Dendritic cell treated with granulocyte-macrophage colony-stimulating factor and Interleukin-4, amounts not matched to agents 40 ng/mL and 50 ng/mL, for 4 days (primary cell): ENCODE results near the gene TMEM178A.

ENCODE experiments used
- H3K27ac Mint-ChIP-seq: one replicate; pipeline ENCODE4 v1.8.0; 2022; ENCODE audit warnings: mild to moderate bottlenecking, mixed read lengths
- H3K27me3 Mint-ChIP-seq: one replicate; pipeline ENCODE4 v1.8.0; 2022; ENCODE audit warnings: mild to moderate bottlenecking, mixed read lengths
- H3K36me3 Mint-ChIP-seq: one replicate; pipeline ENCODE4 v1.8.0; 2022; ENCODE audit warnings: low read depth, mixed read lengths
- H3K4me1 Mint-ChIP-seq: one replicate; pipeline ENCODE4 v1.8.0; 2022; ENCODE audit warnings: low read depth, mixed read lengths
- H3K4me3 Mint-ChIP-seq: one replicate; pipeline ENCODE4 v1.8.0; 2022; ENCODE audit warnings: mild to moderate bottlenecking, moderate library complexity, mixed read lengths
- H3K9me3 Mint-ChIP-seq: one replicate; pipeline ENCODE4 v1.8.0; 2022; ENCODE audit warnings: mixed read lengths
- intact Hi-C: fragments of 100-400 bp; cut with micrococcal nuclease; formaldehyde crosslinking; loops from one replicate; pipeline ENCODE4 v1.15.0; 2022

The TMEM178A gene

GRCh38 chr2:39659765-39660611 is 5.7 kb upstream of the TMEM178A start:
- H3K4me3 Mint-ChIP-seq, result no peak overlapping the region
- H3K27me3 Mint-ChIP-seq, result peaks cover 22% of the 10 kb centered on the region
- intact Hi-C loops, result no loop called here
- H3K9me3 Mint-ChIP-seq, result no peaks in the 10 kb centered on the region
- peaks cover 2% of the 10 kb centered on the region for H3K4me1 Mint-ChIP-seq
- H3K36me3 Mint-ChIP-seq, result no peaks in the 10 kb centered on the region
- H3K27ac Mint-ChIP-seq, result no peak overlapping the region

DNA sequence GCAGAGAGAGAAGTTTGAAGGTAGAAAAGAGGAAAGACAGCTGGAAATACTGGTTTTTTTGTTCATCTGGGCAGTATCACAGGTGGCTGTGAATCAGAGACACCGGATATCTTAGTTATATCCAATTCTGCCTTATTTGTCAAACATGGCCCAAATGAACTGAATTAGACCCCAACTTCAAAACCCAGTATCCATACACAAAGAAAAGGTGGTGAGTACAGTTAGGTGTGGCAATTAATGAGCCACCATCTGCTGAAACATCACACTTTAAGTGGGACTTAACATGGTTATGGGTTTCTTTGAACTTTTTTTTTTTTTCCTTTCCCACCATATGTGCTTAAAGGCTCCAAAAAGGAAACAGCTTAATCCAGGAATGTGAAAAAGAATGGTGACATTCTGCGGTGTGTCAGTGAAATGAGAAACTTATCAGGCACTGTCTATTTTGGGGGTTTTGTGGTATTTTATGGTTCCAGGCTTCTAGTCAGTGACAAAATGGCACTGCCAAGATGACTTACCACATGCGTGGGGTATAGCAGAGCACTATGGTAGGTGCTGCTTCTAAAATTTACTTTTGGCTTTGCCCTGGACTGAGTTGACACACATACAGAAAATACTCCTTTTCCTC is 5.0 kb upstream of the TMEM178A start:
- Mint-ChIP-seq H3K27me3 (peaks cover 28% of the 10 kb centered on the region), H3K4me3 (no peak overlapping the region), H3K9me3 (no peaks in the 10 kb centered on the region), H3K27ac (no peak overlapping the region), H3K4me1 (peaks cover 7% of the 10 kb centered on the region), H3K36me3 (no peaks in the 10 kb centered on the region)
- intact Hi-C loops, result no loop called here

- H3K36me3 Mint-ChIP-seq, result no peaks in the 10 kb centered on the region
- no peaks in the 10 kb centered on the region for H3K9me3 Mint-ChIP-seq
- no peak overlapping the region for H3K27ac Mint-ChIP-seq
- no peak overlapping the region for H3K4me3 Mint-ChIP-seq
- peaks cover 15% of the 10 kb centered on the region for H3K4me1 Mint-ChIP-seq
- intact Hi-C loops, result no loop called here
- peaks cover 38% of the 10 kb centered on the region for H3K27me3 Mint-ChIP-seq
These were observed 3.9 kb upstream of the TMEM178A start for GRCh38 chr2:39661826-39662225.

DNA sequence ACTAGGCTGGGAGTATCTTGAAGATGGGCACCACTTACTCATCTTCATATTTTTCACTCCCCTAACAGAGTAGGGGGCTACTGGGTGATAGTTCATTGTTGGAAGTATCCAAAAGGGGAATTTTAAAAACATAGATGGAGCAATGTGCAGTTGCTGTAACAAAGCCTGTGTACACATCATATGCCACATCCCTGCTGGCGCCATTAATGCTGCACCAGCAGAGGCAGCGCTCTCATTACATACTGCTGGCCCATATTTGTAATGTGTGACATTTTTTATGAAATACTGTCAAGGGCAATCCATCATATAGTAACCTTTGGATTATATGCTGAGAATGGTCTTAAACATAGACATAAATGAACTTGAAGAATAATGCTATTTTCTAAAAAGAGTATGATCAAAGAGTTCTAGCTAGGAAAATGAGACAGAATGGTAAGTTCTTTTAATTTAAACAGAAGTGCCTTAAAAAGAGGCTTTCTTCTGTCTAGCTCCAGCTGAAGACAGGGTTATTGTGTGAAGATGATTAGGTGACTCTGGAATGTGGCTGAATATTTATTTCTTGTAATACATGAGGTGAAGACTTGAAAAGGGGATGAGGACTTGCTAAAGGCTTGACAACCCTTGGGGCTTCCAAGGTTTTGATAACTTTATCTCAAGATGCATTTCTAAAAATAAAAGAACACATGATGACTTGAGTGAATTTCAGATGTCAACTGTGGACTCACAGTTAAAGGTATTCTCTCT is 2.4 kb upstream of the TMEM178A start:
- H3K36me3 Mint-ChIP-seq, result no peaks in the 10 kb centered on the region
- H3K4me3 Mint-ChIP-seq, result no peak overlapping the region
- intact Hi-C loops, result no loop called here

DNA sequence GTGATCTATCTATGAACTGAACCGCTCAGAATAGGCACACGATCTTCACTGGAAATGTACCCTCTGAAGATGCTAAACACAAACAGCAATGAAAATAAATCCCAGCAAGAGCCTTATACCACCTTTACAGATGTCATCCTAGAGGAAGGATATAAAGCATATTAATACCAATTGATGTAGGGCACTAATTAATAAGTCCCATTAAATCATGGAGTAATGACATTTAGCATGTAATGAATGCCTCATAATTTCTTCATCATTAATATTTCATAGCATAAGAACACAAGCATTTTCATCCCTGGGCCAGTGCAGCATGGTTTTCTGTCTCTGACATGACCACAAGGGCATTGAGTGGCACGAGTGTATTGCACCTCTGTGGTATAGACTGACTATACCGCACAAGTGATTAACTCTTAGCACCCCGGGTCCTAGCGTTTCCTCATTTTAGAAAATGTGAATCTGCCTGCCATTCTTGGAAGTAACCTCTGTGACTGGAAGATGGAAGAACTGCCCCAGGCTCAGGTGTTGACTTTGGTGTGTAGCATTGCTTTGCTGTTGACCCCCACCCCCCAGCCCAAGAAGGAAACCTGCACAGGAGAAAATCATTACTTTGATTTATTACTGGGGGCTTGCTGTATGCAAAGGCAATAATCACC is 1.4 kb upstream of the TMEM178A start:
- H3K27me3 Mint-ChIP-seq, result peaks cover 54% of the 10 kb centered on the region
- H3K9me3 Mint-ChIP-seq, result no peaks in the 10 kb centered on the region
- H3K27ac Mint-ChIP-seq, result no peak overlapping the region
- H3K4me1 Mint-ChIP-seq, result peaks cover 24% of the 10 kb centered on the region
- intact Hi-C loops, result no loop called here
- no peak overlapping the region for H3K4me3 Mint-ChIP-seq
- no peaks in the 10 kb centered on the region for H3K36me3 Mint-ChIP-seq

More for the DNA sequence above, 2.4 kb upstream of the TMEM178A start:
- H3K27ac Mint-ChIP-seq, result no peak overlapping the region
- H3K4me1 Mint-ChIP-seq, result peaks cover 24% of the 10 kb centered on the region
- peaks cover 50% of the 10 kb centered on the region for H3K27me3 Mint-ChIP-seq
- H3K9me3 Mint-ChIP-seq, result no peaks in the 10 kb centered on the region

- intact Hi-C loops, result no loop called here
- no peaks in the 10 kb centered on the region for H3K9me3 Mint-ChIP-seq
- H3K27ac Mint-ChIP-seq, result no peak overlapping the region
- peak overlapping the region; percentile 3 for H3K4me3 Mint-ChIP-seq
- peaks cover 24% of the 10 kb centered on the region for H3K4me1 Mint-ChIP-seq
- H3K27me3 Mint-ChIP-seq, result peaks cover 56% of the 10 kb centered on the region
- no peaks in the 10 kb centered on the region for H3K36me3 Mint-ChIP-seq
These were observed 677 bp upstream of the TMEM178A start for GRCh38 chr2:39664888-39665591.

DNA sequence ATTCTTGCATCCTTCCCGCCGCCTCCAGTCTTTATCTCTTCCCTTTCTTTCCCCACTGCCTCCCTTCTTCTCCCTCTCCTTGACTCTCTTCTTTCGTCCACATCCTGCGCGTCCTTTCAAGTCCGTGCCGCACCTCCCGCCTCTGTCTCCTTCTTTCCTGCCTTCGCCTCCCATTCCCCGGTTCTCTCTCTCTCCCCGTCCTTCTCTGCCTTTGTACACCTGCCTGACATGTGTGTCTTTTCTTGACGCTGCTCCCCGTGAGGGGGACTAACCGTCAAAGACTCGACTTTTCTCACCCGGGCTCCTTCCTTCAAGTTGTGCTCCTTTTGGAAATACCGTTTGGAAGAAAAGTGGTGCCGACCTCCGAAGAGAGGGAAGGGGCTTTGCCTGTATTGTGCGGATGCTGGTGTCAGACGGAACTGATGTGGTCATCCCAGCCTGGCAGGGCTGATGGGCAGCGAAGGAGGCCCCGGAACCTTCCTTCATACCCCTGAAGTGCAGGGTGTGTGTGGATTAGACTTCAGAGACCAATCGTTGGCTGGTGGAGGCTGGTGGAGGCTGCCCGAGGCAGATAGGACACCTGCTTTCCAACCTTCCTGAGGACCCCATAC is 879 bp downstream of the TMEM178A start:
- Mint-ChIP-seq H3K4me1 (peaks cover 24% of the 10 kb centered on the region), H3K9me3 (no peaks in the 10 kb centered on the region), H3K27me3 (peaks cover 59% of the 10 kb centered on the region), H3K27ac (no peak overlapping the region), H3K36me3 (no peaks in the 10 kb centered on the region), H3K4me3 (peak overlapping the region; percentile 53)
- intact Hi-C loops, result no loop called here

DNA sequence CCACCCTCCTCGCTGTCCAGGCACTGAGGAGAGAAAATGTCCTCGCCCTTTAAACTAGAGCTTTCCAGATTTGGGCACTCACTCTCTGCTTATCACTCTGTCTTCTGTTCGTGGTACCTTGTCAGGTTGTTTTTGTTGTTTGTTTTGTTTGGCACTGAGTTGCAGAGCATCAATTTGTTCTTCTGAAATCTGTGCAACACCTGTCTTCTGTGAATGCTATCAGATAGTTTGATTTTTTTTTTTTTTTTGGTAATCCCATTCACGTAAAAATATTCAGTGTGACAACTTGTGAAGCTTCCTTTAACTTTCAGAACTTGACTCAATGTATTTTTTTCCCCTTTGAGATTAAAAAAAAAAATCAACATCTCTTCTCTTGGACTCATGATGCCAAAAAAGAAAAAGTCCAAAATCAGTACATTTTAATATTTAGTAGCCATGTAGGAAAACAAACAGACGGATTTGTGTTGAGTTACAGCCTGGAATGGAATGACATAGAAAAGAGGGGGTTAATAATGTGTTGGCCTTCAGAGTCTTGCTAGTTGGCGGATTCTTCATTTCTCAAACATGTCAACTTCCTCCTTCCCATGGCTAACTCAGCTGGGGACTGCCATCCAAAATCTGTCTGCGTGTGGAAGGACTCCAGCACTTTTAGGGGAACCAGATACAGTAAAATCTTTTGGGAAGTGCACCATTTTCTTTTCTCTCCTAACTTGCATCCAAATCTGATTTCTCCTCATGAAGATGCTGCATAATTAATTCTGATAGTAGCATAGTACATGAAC is 1.6 kb downstream of the TMEM178A start:
- peaks cover 24% of the 10 kb centered on the region for H3K4me1 Mint-ChIP-seq
- intact Hi-C loops, result no loop called here
- H3K27ac Mint-ChIP-seq, result no peak overlapping the region
- H3K36me3 Mint-ChIP-seq, result no peaks in the 10 kb centered on the region
- no peaks in the 10 kb centered on the region for H3K9me3 Mint-ChIP-seq
- peaks cover 57% of the 10 kb centered on the region for H3K27me3 Mint-ChIP-seq
- no peak overlapping the region for H3K4me3 Mint-ChIP-seq

GRCh38 chr2:39667886-39668276 is 2.2 kb downstream of the TMEM178A start:
- Mint-ChIP-seq H3K36me3 (no peaks in the 10 kb centered on the region), H3K4me1 (peaks cover 24% of the 10 kb centered on the region), H3K27ac (no peak overlapping the region), H3K27me3 (peaks cover 56% of the 10 kb centered on the region), H3K9me3 (no peaks in the 10 kb centered on the region), H3K4me3 (no peak overlapping the region)
- intact Hi-C loops, result no loop called here

GRCh38 chr2:39668576-39669080 is 2.9 kb downstream of the TMEM178A start:
- intact Hi-C loops, result no loop called here
- no peaks in the 10 kb centered on the region for H3K9me3 Mint-ChIP-seq
- no peak overlapping the region for H3K4me3 Mint-ChIP-seq
- peaks cover 50% of the 10 kb centered on the region for H3K27me3 Mint-ChIP-seq
- no peak overlapping the region for H3K27ac Mint-ChIP-seq
- H3K36me3 Mint-ChIP-seq, result no peaks in the 10 kb centered on the region
- peaks cover 24% of the 10 kb centered on the region for H3K4me1 Mint-ChIP-seq

DNA sequence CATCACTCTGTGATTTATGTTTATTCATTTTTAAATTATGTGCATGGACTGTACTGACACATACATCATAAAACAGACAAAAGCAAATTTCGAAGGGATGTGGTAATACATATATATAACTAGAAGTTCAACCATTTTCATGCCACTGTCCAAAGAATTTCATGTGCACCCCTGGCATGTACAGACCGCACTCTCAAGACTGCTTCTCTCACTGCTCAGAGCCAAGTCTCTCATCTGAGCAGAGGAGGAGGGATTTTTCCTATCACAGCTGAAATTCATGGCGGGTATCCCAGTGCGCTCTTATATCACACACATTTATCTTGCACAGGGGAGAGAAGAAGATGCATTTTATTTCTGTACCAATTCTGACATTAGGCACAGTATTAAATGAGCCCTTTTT is 5.9 kb downstream of the TMEM178A start:
- no peak overlapping the region for H3K27ac Mint-ChIP-seq
- H3K4me3 Mint-ChIP-seq, result no peak overlapping the region
- H3K4me1 Mint-ChIP-seq, result peaks cover 12% of the 10 kb centered on the region
- no peaks in the 10 kb centered on the region for H3K9me3 Mint-ChIP-seq
- H3K36me3 Mint-ChIP-seq, result no peaks in the 10 kb centered on the region
- H3K27me3 Mint-ChIP-seq, result peaks cover 26% of the 10 kb centered on the region
- intact Hi-C loops, result no loop called here

GRCh38 chr2:39673018-39673417 is 7.3 kb downstream of the TMEM178A start:
- Mint-ChIP-seq H3K36me3 (no peaks in the 10 kb centered on the region), H3K27me3 (peaks cover 12% of the 10 kb centered on the region), H3K4me1 (no peaks in the 10 kb centered on the region), H3K4me3 (no peak overlapping the region), H3K9me3 (no peaks in the 10 kb centered on the region), H3K27ac (no peak overlapping the region)
- intact Hi-C loops, result no loop called here
